Heart right ventricle (tissue), 16 donors: Measurements from ENCODE around the gene TSTD2. TPM values are rescaled to one million over a fixed set of nuclear protein-coding genes. Genes with fewer than 3 reads are reported as not detected.
A peak's percentile ranks its signal among the peaks of the same experiment; 100 is the strongest.

Experiments
- ATAC-seq, 8 donors: fragments of 200-7000 bp; cut with Tn5 transposase; one replicate each; pipeline ENCODE4 v1.9.1; 2020; ENCODE audit warnings: mild to moderate bottlenecking in 8 of 8, moderate library complexity in 8 of 8, moderate number of reproducible peaks in 1 of 8
- DNase-seq, 2 donors: peaks; one replicate each; pipeline ENCODE4 v3.0.0-alpha.2; 2020
- H3K27ac ChIP-seq, 10 donors: fragments of 200-600 bp; sonication (generic) in 2 of 10; one replicate each; pipeline versions ENCODE4 v1.5.0 to v1.8.0; 2020 to 2022; ENCODE audit warnings: mild to moderate bottlenecking in 3 of 10
- H3K27me3 ChIP-seq, 7 donors: fragments of 200-600 bp; one replicate each; pipeline ENCODE4 v1.8.0; 2021 to 2022; ENCODE audit warnings: mild to moderate bottlenecking in 2 of 7
- H3K36me3 ChIP-seq, 9 donors: fragments of 200-600 bp; sonication (generic) in 1 of 9; one replicate each; pipeline versions ENCODE4 v1.5.0 to v1.8.0; 2020 to 2022; ENCODE audit warnings: mild to moderate bottlenecking in 2 of 9
- H3K4me1 ChIP-seq, 9 donors: fragments of 200-600 bp; sonication (generic) in 1 of 9; one replicate each; pipeline versions ENCODE4 v1.5.0 to v1.8.0; 2020 to 2022; ENCODE audit warnings: mild to moderate bottlenecking in 4 of 9
- H3K4me3 ChIP-seq, 10 donors: fragments of 200-600 bp; sonication (generic) in 2 of 10; one replicate each; pipeline versions ENCODE4 v1.5.0 to v1.8.0; 2020 to 2022; ENCODE audit warnings: mild to moderate bottlenecking in 7 of 10, moderate library complexity in 2 of 10
- H3K9me3 ChIP-seq, 11 donors: fragments of 200-600 bp in 10 of 11; sonication (generic) in 2 of 11; one replicate each; pipeline versions ENCODE4 v1.5.0 to v1.8.0; 2013 to 2022; ENCODE audit warnings: mild to moderate bottlenecking in 2 of 11, control low read depth in 1 of 11, moderate library complexity in 1 of 11
- WGBS, 2 donors: extraction: QIAGEN DNeasy Blood & Tissue Kit; methylation state at CpG; one replicate each; pipeline ENCODE4 v1.1.7; 2013; ENCODE audit warnings: inconsistent platforms in 1 of 2; 5-methylcytosine and 5-hydroxymethylcytosine counted together
- intact Hi-C, 10 donors: fragments of 100-400 bp; cut with DNase I; formaldehyde crosslinking; loops; one replicate each; pipeline versions ENCODE4 v1.11.1 to v1.14.2; 2022
- polyA plus RNA-seq, 2 donors: library from polyadenylated mRNA; stranded (reverse); fragments of 200-250 nt; gene quantifications; one replicate each; pipeline ENCODE4 v1.2.3, GENCODE V29; 2013
- total RNA-seq, 10 donors: library from RNA; stranded (reverse); fragmentation: NEBNext Ultra II Directional in 3 of 10; extraction: Animal tissue kit (Norgen Biotek cat#: 25700) in 3 of 10; gene quantifications; one replicate each; pipeline versions ENCODE4 v1.2.1 to v1.2.4, GENCODE V29; 2021 to 2023
- TF ChIP-seq, protein P1 (sequence below), 9 donors: fragments of 200-600 bp; sonication (generic) in 2 of 9; IDR thresholded peaks; one replicate each; pipeline versions ENCODE4 v1.5.0 to v1.8.0; 2021 to 2022; ENCODE audit warnings: antibody characterized with exemption in 9 of 9, mild to moderate bottlenecking in 5 of 9, moderate library complexity in 1 of 9
- donor health status: Arrhythmogenic right ventricular cardiomyopathy.
- donor health status: ischemic (EF 13 %, LVEDD 7.1; RV severe dilation, severe dysfunction).
- donor health status: healthy with polysubstance abuse.
- donor health status: DM: no; HTN: yes; CAD: no.
- donor health status: DM: no; HTN: no; CAD: no.
- donor health status: ischemic (EF 25% LVEDD 6.9; RV normal size, moderate dysfunction).
- donor health status: ischemic (EF 25% LVEDD 5.7; RV mildly dilated, moderate dysfunction).
- donor health status: healthy.
- donor health status: DM: yes; HTN: yes; CAD: no.
- donor health status: Ischemic cardiomyopathy.
- donor health status: ischemic (EF 35%, LVEDD 5.7; RV mildly dilated, moderate dysfunction).
- donor health status: nonischemic (EF 11% LVEDD 7.7; RV severe dilation, severe dysfunction).
- donor health status: DM: yes; HTN: yes; CAD: no.
- donor health status: PGD.
- donor health status: ischemic (EF 29% LVEDD 5.4; RV normal size, mild dysfunction).
- donor health status: nonischemic (EF 23%, LVEDD 6.1; RV moderate dilation, normal function).

Gene TSTD2
- total and polyA plus RNA-seq, 12 donors = 8.5 to 29.4 (median 22.8) TPM

DNA sequence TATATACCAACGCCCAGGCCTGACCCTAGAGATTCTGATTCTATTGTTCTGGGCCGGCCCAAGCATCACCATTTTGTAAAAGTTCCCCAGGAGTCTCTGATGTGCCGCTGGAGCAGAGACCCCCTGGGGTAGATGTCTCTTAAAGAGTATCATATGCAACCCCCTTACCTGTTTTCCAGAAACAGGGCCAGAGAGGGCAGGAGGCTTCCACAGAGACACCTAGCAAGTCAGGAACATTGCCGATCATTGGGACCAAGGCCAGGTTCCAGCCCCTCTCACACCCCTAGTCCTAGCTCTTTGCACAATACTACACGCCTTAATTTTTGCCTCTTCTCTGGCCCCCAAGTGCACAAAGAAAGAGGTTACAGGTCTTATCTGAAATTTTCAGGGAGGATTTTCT lies 67.9 kb downstream of the TSTD2 start:
- Histone ChIP-seq H3K36me3 (peaks cover 0 to 50% (median 0%) of the 10 kb centered on the region in 9 donors), H3K27ac (peak overlapping the region in 5 of 10 donors; percentile 24 to 65 (median 62)), H3K9me3 (no peaks in the 10 kb centered on the region), H3K4me1 (peaks cover 5 to 48% (median 34%) of the 10 kb centered on the region in 9 donors), H3K27me3 (no peaks in the 10 kb centered on the region), H3K4me3 (no peak overlapping the region)
- TF ChIP-seq, protein P1, sequence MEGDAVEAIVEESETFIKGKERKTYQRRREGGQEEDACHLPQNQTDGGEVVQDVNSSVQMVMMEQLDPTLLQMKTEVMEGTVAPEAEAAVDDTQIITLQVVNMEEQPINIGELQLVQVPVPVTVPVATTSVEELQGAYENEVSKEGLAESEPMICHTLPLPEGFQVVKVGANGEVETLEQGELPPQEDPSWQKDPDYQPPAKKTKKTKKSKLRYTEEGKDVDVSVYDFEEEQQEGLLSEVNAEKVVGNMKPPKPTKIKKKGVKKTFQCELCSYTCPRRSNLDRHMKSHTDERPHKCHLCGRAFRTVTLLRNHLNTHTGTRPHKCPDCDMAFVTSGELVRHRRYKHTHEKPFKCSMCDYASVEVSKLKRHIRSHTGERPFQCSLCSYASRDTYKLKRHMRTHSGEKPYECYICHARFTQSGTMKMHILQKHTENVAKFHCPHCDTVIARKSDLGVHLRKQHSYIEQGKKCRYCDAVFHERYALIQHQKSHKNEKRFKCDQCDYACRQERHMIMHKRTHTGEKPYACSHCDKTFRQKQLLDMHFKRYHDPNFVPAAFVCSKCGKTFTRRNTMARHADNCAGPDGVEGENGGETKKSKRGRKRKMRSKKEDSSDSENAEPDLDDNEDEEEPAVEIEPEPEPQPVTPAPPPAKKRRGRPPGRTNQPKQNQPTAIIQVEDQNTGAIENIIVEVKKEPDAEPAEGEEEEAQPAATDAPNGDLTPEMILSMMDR (IDR thresholded peaks at IDR 0.05) = no peak
- 79 to 83% methylated on average over 5 of the region's 5 CpGs for WGBS, 2 donors
- intact Hi-C loops = no loop called here
- DNase-seq (no peak), ATAC-seq (no peak)

GRCh38 chr9:97564291-97565175 lies 68.6 kb downstream of the TSTD2 start:
- intact Hi-C loops = loop anchor here in 3 of 10 donors (5.0 kb wide), 1 partner anchor 33 kb away; no protein-coding TSS in a partner anchor
- TF ChIP-seq, protein P1 (IDR thresholded peaks at IDR 0.05) = peak in 1 of 9 donors; percentile 3
- peak; percentile 19 to 74 (median 64) for ATAC-seq
- 25 to 26% methylated on average over 14 of the region's 14 CpGs for WGBS, 2 donors
- peak in 1 of 2 donors; percentile 33 for DNase-seq
- H3K4me3 ChIP-seq = no peak overlapping the region
- H3K27ac ChIP-seq = peak overlapping the region in 9 of 10 donors; percentile 18 to 65 (median 54)
- peaks cover 0 to 42% (median 0%) of the 10 kb centered on the region in 9 donors for H3K36me3 ChIP-seq
- H3K4me1 ChIP-seq = peaks cover 5 to 45% (median 32%) of the 10 kb centered on the region in 9 donors
- no peaks in the 10 kb centered on the region for H3K27me3 ChIP-seq
- no peaks in the 10 kb centered on the region for H3K9me3 ChIP-seq

DNA sequence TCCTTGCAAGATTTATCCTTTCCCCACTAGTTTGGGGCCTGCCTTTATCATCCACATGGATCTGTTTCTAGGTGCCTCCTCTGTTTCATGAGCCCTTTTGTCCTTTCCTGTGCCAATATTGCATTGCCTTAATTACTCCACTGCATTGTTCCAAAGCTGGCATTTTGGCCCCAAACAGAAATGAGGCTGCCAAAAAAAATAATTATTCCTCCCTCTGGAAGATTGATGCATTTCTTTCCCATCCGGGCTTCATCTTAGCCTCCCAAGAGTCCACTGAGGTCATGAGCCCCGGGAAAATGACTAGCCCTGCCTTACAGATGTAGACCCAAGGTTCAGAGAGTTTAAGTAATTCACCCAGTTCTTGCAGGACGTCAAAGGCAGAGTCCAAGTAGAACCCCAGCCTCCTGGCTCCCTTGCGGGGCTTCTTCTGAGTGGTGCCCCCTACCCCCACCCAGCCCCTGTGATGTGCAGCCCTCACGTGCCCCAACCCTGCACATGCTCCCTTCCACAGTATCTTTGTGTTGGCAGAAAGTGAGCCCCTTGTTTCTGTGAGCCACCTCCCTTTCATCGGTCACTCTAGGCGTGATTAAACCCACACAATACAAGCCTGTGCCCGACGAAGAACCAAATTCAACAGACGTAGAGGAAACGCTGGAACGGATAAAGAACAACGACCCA lies 69.6 kb downstream of the TSTD2 start:
- peaks cover 0 to 33% (median 0%) of the 10 kb centered on the region in 9 donors for H3K36me3 ChIP-seq
- no peak overlapping the region for H3K4me3 ChIP-seq
- 41 to 42% methylated on average over 13 of the region's 13 CpGs for WGBS, 2 donors
- peak overlapping the region in 7 of 10 donors; percentile 21 to 65 (median 57) for H3K27ac ChIP-seq
- H3K4me1 ChIP-seq = peaks cover 5 to 54% (median 38%) of the 10 kb centered on the region in 9 donors
- peak in 7 of 8 donors; percentile 20 to 55 (median 26) for ATAC-seq
- no peak for DNase-seq
- H3K9me3 ChIP-seq = no peaks in the 10 kb centered on the region
- TF ChIP-seq, protein P1 (IDR thresholded peaks at IDR 0.05) = no peak
- no peaks in the 10 kb centered on the region for H3K27me3 ChIP-seq
- intact Hi-C loops = loop anchor here in 4 of 10 donors (2.0 to 5.0 kb wide), 2 partner anchors 34 to 61 kb away; no protein-coding TSS in a partner anchor

GRCh38 chr9:97562542-97562941 lies 70.6 kb downstream of the TSTD2 start:
- Histone ChIP-seq H3K36me3 (peaks cover 0 to 24% (median 0%) of the 10 kb centered on the region in 9 donors), H3K4me1 (peaks cover 10 to 64% (median 49%) of the 10 kb centered on the region in 9 donors), H3K4me3 (no peak overlapping the region), H3K9me3 (no peaks in the 10 kb centered on the region), H3K27me3 (no peaks in the 10 kb centered on the region), H3K27ac (peak overlapping the region in 4 of 10 donors; percentile 1 to 57 (median 54))
- DNase-seq (no peak), ATAC-seq (no peak)
- WGBS, 2 donors = 79 to 81% methylated on average over 5 of the region's 5 CpGs
- intact Hi-C loops = loop anchor here in 4 of 10 donors (2.0 to 5.0 kb wide), 2 partner anchors 35 to 60 kb away; no protein-coding TSS in a partner anchor
- TF ChIP-seq, protein P1 (IDR thresholded peaks at IDR 0.05) = no peak
